Measurements from ENCODE around the gene AGFG2.

The AGFG2 gene

DNA sequence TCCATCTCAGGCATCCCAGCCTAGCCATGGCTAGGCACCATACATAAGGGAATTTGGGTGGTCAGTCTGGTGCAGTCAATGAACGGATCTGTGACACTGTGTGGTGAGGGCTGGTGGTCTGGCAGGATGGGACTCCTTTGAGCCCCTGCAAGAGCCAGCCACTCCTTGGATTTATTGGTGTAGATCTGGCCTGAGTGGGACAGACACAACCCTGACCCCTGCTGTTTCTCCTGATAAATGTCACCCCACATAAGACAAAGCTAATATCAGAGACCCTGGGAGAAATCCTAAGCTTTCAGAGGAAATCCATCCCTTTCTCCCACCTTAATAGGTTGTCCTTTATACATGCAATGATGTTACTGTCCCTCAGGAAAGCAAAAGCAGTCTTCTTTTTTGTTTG is 49.4 kb downstream of the AGFG2 start:
- DNase-seq, result peak; percentile 39

DNA sequence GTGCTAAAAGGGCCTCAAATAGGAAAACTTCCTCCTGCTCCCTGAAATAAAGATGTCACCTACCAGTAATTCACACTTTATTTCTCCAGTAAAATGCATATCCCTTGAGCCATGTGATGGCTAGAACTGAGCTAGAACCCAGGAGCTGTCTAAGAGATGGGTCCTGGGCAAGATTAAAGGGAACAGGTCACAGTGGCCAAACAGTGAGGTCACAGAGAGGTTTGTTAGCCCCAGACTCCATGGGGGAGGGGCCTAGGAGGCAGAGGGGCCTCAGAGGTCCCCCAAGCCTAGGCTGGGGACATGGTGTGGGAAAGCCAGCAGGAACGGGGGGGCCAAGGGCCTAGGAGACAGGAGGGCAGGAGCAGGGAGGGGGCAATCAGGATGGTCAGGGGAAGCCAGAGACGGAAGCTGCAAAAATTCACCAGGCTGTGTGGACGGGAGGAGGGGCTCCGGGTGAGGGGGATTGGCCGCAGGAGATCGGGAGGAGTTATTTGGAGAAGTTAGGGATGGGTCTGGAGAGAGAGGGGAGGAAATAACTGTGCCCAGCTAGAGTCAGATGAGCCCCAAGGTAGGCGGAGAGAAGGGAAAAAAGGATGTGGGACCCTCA is 50.4 kb downstream of the AGFG2 start:
- DNase-seq, result no peak

DNA sequence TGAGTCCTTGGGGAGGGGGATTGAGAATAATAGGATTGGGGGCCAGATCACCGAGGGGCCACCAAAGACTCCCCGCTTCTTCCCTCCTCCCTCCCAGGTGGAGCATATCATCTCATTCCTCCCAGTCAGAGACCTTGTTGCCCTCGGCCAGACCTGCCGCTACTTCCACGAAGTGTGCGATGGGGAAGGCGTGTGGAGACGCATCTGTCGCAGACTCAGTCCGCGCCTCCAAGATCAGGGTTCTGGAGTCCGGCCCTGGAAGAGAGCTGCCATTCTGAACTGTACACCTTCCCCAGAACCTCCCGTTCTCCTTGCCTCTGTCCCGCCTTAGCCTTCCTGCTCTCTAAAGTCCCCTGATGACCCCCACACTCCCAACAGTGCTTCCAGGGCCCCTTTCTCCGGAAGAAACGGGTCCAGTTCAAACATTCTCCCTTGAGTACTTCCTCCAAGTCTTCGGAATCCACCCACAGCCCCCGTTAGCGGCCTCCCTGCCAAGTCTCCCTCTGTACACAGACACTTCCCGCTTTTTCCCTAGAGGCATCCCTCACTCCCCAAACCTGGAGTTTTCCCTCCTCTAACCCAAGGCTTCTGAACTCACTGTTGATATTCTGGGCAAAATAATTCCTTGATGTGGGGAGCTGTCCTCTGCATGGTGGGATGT is 51.2 kb downstream of the AGFG2 start:
- DNase-seq, result no peak

DNA sequence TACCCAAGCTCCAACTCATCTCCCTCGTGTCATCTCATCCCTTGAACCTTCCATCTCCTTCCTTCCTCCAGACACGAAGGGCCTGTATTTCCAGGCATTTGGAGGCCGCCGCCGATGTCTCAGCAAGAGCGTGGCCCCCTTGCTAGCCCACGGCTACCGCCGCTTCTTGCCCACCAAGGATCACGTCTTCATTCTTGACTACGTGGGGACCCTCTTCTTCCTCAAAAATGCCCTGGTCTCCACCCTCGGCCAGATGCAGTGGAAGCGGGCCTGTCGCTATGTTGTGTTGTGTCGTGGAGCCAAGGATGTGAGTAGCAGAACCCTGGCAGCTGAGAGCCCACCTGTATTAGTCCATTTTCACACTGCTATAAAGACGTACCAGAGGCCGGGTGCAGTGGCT is 52.6 kb downstream of the AGFG2 start:
- no peak for DNase-seq

DNA sequence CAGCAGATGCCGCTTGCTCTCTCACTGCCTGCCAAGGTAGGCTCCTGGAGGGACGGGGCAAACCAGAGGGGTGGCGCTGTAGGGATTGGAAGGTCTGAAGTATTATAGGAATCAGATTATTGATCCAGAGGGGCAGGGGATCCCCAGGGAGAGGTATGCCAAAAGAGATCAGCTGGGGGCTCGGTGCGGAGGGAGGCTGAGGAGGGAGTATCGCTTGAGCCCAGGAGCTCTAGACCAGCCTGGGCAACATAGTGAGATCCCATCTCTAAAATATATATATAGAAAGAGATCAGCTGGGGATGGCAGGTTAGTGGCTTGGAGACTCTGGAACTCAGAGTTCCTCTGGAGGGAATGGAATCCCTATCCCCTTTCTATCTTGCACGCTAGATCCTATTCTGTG is 56.2 kb downstream of the AGFG2 start:
- DNase-seq, result no peak

DNA sequence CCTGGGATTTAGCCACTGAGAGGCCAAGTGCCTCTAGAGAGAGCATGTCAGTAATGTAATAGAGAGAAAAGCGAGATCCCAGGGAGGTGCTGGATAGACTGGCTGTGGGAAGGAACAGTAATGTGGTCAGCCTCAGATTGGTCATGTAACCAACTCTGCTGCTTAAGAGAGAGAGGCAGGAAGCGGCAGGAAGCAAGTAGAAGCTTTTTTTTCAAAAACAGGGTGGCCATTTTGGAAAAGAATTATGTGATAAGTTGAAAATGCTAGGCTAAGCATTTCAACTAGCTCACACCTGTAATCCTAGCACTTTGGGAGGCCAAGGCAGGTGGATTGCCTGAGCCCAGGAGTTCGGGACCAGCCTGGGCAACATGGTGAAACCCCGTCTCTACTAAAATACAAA is 59.4 kb downstream of the AGFG2 start:
- peak; percentile 53 for DNase-seq

DNA sequence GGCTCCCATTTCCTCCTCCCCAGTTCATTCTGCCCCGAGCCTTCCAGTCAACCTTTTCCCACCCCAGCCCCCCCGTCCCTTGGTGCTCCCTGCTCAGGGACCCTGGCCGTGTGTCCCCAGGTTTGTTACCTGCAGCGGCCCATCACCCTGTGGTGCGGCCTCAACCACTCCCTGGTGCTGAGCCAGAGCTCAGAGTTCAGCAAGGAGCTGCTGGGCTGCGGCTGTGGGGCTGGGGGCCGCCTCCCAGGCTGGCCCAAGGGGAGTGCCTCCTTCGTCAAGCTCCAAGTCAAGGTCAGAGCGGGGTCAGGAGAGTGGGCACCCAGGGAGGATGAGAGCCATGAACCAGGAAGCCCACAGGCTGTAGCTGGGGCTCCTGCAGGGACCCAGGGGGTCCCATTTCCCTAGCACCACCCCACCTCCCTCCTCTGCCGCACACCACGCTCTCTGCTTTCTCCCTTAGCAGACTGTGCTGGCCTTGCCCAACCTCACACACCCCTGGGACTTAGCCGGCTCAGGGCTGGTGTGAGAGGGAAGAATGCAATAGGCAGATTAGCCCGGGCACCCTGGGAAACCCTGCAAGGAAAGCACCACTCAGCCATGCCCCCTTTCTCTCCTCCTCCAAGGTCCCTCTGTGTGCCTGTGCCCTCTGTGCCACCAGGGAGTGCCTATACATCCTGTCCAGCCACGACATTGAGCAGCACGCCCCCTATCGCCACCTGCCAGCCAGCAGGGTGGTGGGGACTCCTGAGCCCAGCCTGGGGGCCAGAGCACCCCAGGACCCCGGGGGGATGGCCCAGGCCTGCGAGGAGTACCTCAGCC is 61.1 kb downstream of the AGFG2 start:
- DNase-seq, result no peak

DNA sequence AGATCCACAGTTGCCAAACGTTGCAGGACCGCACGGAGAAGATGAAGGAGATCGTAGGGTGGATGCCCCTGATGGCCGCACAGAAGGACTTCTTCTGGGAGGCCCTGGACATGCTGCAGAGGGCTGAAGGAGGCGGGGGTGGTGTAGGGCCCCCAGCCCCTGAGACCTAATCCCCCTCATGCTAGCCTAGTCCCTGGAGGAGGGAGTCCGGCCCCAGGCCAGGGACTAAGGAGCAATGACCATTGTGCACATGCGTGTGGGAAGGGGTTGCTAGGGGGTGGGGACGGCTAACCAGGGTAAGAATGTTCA is 61.7 kb downstream of the AGFG2 start:
- no peak for DNase-seq

DNA sequence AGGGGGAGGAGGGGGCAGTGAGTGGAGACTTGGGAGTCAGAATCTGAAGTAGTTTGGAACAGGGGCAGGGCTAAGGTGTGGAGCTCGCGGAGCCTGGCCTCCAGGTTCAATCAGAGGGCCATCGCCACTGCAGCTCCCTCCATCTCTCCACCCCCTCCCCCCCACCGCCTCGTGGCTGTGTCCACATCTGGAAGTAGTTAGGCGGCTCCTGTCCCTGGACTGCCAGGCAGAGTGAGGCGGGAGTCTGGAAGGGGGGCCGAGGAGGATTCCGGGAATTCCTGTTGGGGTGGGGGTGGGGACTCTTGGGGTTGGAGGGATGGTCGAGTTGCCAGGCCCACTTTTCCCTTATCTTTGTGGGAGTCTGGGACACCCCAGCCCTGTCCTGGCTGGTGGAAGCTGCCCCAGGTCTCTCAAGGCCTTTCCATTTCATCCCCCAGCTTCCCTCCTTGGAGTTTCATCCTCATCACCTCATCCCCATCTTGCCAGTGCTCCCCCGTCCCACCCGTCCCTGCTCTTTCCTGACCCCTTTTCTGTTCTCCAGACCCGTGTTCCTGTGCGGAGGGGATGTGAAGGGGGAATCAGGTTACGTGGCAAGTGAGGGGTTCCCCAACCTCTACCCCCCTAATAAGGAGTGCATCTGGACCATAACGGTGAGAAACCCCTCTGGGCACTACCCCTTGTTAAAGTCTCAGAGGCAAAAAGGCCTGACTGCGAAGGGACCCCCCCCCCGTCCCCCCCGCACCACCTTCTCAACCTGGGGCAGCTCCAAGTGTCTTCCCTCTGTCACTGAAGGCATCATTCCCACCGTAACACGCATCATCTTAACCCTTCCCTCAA is 64.1 kb downstream of the AGFG2 start:
- no peak for DNase-seq

DNA sequence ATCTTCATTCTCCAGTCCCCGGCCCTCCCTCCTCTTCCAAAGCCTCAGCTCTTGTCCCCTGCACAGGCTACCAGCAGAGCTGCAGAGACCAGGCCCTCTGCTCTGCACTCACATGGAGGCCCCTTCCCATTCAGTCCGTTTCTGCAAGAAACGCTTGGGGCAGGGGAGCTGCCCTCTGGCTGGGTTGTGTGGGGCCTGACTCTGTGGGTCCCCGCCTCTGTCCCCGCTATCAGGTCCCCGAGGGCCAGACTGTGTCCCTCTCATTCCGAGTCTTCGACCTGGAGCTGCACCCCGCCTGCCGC is 64.7 kb downstream of the AGFG2 start:
- DNase-seq, result no peak

DNA sequence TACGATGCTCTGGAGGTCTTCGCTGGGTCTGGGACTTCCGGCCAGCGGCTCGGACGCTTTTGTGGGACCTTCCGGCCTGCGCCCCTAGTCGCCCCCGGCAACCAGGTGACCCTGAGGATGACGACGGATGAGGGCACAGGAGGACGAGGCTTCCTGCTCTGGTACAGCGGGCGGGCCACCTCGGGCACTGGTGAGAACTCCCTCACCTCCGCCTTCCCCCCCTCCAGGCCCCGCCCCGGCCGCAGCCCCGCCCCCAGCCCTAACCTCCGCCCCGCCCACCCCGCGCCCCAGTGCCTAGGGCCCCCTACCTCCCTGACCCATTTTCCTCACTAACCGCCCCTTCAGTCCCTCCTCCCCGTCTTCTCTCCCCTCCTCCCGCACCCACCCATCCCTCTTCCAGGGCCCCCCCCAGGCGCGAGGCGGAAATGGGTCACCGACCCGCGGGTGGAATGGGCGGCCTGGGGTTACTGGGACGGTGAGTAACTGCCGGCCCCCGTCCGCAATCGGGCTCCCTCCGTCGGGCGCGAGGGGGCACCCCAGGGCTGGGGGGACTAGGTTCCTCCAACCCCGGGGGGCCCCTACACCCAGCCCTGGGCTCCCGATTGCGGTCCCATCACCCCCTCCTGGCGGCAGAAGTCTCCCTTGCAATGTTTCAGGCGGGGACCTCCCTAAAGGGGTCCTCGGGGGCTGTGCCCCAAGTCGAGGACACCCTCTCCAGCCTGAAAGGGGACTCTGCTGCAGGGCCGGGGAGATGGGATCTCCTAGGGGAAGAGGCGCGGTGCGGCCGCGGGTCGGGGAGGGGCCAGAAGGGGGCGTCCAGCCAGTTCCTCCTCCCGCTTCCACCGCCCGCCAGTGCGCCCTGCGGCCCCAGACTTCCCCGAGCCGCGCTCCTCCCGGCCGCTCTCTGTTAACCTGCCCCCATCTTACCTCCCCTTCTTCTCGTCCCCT is 65.3 kb downstream of the AGFG2 start:
- DNase-seq, result peak; percentile 65

DNA sequence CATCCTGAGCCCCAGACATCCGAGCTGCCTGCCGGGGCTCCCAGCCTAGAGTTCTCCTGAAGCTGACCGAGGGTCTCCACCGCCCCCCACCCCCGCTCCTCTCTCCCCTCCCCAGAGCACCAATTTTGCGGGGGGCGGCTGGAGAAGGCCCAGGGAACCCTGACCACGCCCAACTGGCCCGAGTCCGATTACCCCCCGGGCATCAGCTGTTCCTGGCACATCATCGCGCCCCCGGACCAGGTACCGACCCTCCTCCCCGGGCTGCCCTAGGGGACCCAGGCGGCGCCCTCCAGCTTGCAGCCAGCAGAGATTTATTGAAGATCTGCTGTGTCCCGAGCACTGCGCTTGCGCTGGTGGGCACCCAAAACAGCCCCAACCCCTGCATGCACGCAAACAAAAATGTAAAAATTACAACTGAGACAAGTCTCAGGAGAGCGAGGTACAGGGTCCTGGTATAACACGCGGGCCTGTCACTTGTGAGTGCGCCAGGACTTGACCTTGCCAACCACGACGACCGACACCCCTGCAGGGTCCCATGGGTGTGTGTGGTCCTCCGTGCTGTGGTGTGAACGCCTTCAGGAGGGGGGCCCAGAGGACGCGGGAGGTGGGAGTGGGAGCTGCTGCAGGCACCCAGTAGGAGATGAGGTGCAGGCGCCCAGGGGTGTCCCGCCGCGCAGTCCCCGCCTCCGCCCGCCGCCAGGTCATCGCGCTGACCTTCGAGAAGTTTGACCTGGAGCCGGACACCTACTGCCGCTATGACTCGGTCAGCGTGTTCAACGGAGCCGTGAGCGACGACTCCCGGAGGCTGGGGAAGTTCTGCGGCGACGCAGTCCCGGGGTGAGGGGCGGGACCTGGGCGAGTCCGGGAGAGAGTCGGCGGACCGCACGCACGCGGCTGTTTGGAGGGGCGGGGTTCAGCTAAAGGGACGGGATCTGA is 66.2 kb downstream of the AGFG2 start:
- no peak for DNase-seq

DNA sequence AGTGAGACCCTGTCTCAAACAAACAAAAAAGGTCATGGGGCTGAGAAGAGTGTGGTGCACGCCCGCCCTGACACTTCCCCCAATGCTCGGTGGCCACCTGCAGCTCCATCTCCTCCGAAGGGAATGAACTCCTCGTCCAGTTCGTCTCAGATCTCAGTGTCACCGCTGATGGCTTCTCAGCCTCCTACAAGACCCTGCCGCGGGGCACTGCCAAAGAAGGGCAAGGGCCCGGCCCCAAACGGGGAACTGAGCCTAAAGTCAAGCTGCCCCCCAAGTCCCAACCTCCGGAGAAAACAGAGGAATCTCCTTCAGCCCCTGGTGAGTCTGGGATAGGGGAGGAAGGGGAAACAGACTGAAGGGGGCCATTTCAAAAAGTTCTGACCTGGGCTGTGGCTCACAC is 67.3 kb downstream of the AGFG2 start:
- DNase-seq, result no peak

DNA sequence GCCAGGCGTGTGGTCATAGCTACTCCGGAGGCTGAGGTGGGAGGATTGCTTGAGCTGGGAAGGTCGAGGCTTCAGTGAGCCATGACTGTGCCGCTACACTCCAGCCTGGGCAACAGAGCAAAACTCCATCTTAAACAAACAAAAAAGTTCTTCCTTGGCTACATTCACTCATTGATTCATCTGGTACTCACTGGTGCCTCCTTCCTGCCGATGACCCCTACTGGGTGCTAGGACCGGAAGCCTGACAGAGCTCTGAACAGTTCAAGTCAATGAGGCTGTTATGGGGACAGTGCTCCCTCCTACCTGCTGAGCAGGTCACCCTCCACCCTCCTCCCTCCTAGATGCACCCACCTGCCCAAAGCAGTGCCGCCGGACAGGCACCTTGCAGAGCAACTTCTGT is 68.1 kb downstream of the AGFG2 start:
- no peak for DNase-seq

DNA sequence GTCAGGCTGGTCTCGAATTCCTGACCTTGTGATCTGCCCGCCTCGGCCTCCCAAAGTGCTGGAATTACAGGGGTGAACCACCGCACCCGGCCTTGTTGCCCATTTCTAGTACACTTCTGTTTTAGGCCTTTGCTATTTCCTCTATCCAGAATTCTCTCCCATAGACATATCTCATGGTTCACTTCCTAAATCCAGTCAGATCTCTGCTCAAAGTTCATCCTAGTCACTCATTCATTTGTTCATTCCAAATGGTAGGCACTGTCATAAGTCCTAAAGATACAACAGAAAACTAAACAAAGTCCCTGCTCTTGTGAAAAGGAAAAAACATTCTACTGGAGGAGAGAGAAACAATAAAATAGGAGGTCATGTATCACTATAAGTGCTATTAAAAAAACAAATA is 71.0 kb downstream of the AGFG2 start:
- DNase-seq, result no peak

DNA sequence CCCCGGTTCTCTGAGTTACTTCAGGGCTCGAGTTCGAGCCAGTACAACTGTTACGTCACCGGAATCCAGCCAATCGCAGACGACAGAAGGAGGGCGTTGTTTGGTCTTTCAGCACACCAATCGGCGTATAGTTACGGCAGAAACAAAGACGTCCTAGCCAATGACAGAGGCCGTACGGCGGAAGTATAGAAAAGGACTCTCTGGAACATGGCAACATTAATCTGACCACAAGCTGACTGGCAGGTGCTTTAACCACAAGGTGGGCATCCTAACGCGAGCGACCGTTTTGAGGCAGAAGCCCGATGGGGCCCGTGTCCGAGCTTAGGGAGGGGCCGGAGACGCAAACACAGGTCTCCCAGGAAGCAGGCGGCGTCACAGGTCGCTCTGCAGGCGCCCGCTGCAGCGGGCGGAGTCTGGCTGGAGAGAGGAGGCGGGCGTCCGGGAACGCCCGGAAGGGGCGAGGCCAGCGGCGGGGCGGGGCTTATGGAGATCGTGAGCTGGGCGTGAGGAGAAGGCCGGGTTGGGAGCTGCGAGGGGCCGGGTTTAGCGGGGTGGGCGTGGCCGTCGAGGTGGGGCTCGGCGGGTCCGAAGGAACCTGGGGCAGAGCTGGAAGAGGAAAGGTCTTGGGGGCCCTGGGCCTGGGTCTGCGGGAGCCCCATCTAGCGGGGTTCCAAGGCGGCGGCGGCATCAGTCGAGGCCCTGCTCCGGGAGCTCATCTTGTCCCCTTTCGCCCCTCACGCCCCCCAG is 73.2 kb downstream of the AGFG2 start, which contains the start of gene MOSPD3:
Gene MOSPD3, plus strand, starts transcription at position 558 of the 747 bp plus-strand sequence. CDS start 252 bp downstream, outside the sequence.
- peak; percentile 95 for DNase-seq

DNA sequence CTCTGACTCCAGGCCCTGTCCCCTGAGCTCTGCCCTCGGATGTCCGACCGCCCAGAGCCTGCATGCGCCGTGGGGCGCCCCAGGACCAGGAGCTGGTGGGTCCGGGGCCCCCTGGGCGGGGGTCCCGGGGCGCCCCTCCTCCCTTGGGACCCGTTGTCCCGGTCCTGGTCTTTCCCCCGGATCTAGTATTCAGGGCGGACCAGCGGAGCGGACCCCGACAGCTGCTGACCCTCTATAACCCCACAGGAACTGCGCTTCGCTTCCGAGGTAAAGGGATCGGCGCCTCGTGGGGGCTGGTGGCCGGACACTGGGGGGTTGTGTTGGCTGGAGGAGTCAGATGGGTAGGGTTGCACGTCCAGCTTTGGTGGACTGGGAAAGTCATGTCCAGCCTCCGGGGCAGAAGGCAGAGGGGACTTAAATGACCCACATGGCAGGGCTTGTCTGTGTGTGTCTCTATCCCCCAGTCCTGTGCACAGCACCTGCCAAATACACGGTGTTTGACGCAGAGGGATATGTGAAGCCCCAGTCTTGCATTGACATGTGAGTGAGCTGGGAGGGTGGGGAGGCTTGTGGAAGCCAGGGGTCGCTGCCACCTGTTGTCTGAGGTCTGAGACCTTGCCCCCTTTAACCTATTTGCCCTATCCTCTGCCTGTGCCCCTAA is 73.9 kb downstream of the AGFG2 start:
- no peak for DNase-seq

DNA sequence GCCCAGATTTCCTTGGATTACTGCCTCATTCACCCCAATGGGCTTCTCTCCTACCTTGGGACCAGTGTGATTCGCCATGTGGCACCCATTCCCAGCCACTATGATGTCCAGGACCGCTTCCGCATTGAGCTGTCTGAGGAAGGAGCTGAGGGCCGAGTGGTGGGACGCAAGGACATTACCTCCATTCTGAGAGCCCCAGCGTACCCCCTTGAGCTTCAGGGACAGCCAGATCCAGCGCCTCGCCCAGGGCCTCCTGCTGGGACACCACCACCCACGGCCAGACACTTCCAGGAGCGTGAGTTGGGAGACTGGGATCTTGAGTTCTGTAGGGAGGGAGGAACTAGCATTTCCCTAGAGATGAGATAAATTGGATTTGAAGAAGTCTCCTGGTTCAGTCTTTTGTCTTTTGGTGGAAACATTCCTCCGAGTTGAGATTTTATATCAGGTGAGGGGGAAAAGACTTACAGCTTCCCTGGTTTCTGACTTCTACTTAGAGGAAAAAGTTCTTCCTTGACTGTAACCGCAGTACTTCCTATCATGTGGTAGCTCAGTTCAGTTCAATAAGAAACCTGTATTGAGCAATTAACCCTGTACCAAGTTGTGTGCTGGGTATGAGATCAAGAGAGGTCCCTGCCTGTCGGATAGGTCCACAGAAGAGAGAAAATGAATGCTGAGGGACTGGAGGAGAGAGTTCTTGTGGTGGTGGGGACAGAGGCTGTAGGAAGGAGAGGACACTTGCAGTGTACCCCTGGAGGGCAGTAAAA is 74.6 kb downstream of the AGFG2 start:
- no peak for DNase-seq

DNA sequence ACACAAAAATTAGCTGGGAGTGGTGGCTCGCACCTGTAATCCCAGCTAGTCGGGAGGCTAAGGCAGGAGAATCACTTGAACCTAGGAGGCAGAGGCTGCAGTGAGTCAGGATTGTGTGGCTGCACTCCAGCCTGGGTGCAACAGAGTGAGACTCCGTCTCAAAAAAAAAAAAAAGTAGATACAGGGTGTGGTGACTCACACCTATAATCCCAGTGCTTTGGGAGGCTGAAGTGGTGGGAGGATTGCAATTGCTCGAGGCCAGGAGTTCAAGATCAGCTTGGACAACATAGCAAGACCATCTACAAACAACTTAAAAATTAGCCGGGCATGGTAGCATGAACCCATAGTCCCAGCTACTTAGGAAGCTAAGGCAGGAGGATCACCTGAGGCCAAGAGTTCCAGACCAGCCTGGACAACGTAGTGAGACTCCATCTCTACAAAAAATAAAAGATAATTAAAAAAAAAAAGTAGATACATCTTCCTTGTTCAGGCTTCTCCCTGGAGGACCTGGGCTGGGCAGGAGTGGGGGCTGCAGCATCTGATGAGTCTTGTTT is 75.4 kb downstream of the AGFG2 start:
- no peak for DNase-seq
